ENCODE measurements around the gene PTBP3.

Gene PTBP3

GRCh38 chr9:112349008-112349333 is 15.6 kb upstream of the PTBP3 start:
- H3K36me3 ChIP-seq (ENCODE audit: low read depth): no peaks in the 10 kb centered on the region
- no peak for TF ChIP-seq CTCF (IDR thresholded peaks at IDR 0.05; ENCODE audit: poor library complexity, severe bottlenecking)
- no peaks in the 10 kb centered on the region for H3K27me3 ChIP-seq (ENCODE audit: insufficient read depth, poor library complexity, severe bottlenecking)
- no peak overlapping the region for H3K27ac ChIP-seq (ENCODE audit: poor library complexity, severe bottlenecking)
- no peak for ATAC-seq (ENCODE audit: low read depth)
- DNase-seq (ENCODE audit: low spot score): no peak
- H3K4me3 ChIP-seq (ENCODE audit: severe bottlenecking): no peak overlapping the region
- H3K4me1 ChIP-seq (ENCODE audit: insufficient read depth, poor library complexity, severe bottlenecking): no peaks in the 10 kb centered on the region
- H3K9me3 ChIP-seq (ENCODE audit: severe bottlenecking): no peaks in the 10 kb centered on the region

GRCh38 chr9:112348257-112349007 is 15.0 kb upstream of the PTBP3 start:
- Histone ChIP-seq H3K4me3 (ENCODE audit: severe bottlenecking) (no peak overlapping the region), H3K4me1 (ENCODE audit: insufficient read depth, poor library complexity, severe bottlenecking) (no peaks in the 10 kb centered on the region), H3K9me3 (ENCODE audit: severe bottlenecking) (no peaks in the 10 kb centered on the region), H3K27me3 (ENCODE audit: insufficient read depth, poor library complexity, severe bottlenecking) (no peaks in the 10 kb centered on the region), H3K36me3 (ENCODE audit: low read depth) (no peaks in the 10 kb centered on the region), H3K27ac (ENCODE audit: poor library complexity, severe bottlenecking) (no peak overlapping the region)
- no peak for ATAC-seq (ENCODE audit: low read depth)
- no peak for DNase-seq (ENCODE audit: low spot score)
- no peak for TF ChIP-seq CTCF (IDR thresholded peaks at IDR 0.05; ENCODE audit: poor library complexity, severe bottlenecking)

- H3K4me3 ChIP-seq (ENCODE audit: severe bottlenecking): no peak overlapping the region
- H3K27me3 ChIP-seq (ENCODE audit: insufficient read depth, poor library complexity, severe bottlenecking): no peaks in the 10 kb centered on the region
- TF ChIP-seq CTCF (IDR thresholded peaks at IDR 0.05; ENCODE audit: poor library complexity, severe bottlenecking): no peak
- H3K9me3 ChIP-seq (ENCODE audit: severe bottlenecking): no peaks in the 10 kb centered on the region
- peak; percentile 85 for ATAC-seq (ENCODE audit: low read depth)
- no peaks in the 10 kb centered on the region for H3K36me3 ChIP-seq (ENCODE audit: low read depth)
- H3K27ac ChIP-seq (ENCODE audit: poor library complexity, severe bottlenecking): peak overlapping the region; percentile 33
- DNase-seq (ENCODE audit: low spot score): no peak
- peaks cover 12% of the 10 kb centered on the region for H3K4me1 ChIP-seq (ENCODE audit: insufficient read depth, poor library complexity, severe bottlenecking)
Observed at GRCh38 chr9:112341730-112342129, 8.3 kb upstream of the PTBP3 start.

GRCh38 chr9:112339886-112340285 is 6.5 kb upstream of the PTBP3 start:
- peaks cover 12% of the 10 kb centered on the region for H3K4me1 ChIP-seq (ENCODE audit: insufficient read depth, poor library complexity, severe bottlenecking)
- no peak overlapping the region for H3K4me3 ChIP-seq (ENCODE audit: severe bottlenecking)
- H3K27me3 ChIP-seq (ENCODE audit: insufficient read depth, poor library complexity, severe bottlenecking): no peaks in the 10 kb centered on the region
- H3K9me3 ChIP-seq (ENCODE audit: severe bottlenecking): no peaks in the 10 kb centered on the region
- no peak for DNase-seq (ENCODE audit: low spot score)
- no peak for TF ChIP-seq CTCF (IDR thresholded peaks at IDR 0.05; ENCODE audit: poor library complexity, severe bottlenecking)
- no peak for ATAC-seq (ENCODE audit: low read depth)
- H3K27ac ChIP-seq (ENCODE audit: poor library complexity, severe bottlenecking): no peak overlapping the region
- no peaks in the 10 kb centered on the region for H3K36me3 ChIP-seq (ENCODE audit: low read depth)

GRCh38 chr9:112338561-112338960 is 5.1 kb upstream of the PTBP3 start:
- H3K36me3 ChIP-seq (ENCODE audit: low read depth): no peaks in the 10 kb centered on the region
- no peaks in the 10 kb centered on the region for H3K9me3 ChIP-seq (ENCODE audit: severe bottlenecking)
- ATAC-seq (ENCODE audit: low read depth): peak; percentile 31
- H3K4me1 ChIP-seq (ENCODE audit: insufficient read depth, poor library complexity, severe bottlenecking): peaks cover 16% of the 10 kb centered on the region
- no peaks in the 10 kb centered on the region for H3K27me3 ChIP-seq (ENCODE audit: insufficient read depth, poor library complexity, severe bottlenecking)
- TF ChIP-seq CTCF (IDR thresholded peaks at IDR 0.05; ENCODE audit: poor library complexity, severe bottlenecking): no peak
- no peak overlapping the region for H3K4me3 ChIP-seq (ENCODE audit: severe bottlenecking)
- no peak for DNase-seq (ENCODE audit: low spot score)
- no peak overlapping the region for H3K27ac ChIP-seq (ENCODE audit: poor library complexity, severe bottlenecking)
